Measurements from ENCODE around the gene PGAP6.
A peak's percentile ranks its signal among the peaks of the same experiment; 100 is the strongest.
"Not testable (repeated sequence)": the region's sequence is repeated elsewhere in the genome, so short reads cannot be mapped to it uniquely, and the experiment has no call there.

PGAP6 gene, protein sequence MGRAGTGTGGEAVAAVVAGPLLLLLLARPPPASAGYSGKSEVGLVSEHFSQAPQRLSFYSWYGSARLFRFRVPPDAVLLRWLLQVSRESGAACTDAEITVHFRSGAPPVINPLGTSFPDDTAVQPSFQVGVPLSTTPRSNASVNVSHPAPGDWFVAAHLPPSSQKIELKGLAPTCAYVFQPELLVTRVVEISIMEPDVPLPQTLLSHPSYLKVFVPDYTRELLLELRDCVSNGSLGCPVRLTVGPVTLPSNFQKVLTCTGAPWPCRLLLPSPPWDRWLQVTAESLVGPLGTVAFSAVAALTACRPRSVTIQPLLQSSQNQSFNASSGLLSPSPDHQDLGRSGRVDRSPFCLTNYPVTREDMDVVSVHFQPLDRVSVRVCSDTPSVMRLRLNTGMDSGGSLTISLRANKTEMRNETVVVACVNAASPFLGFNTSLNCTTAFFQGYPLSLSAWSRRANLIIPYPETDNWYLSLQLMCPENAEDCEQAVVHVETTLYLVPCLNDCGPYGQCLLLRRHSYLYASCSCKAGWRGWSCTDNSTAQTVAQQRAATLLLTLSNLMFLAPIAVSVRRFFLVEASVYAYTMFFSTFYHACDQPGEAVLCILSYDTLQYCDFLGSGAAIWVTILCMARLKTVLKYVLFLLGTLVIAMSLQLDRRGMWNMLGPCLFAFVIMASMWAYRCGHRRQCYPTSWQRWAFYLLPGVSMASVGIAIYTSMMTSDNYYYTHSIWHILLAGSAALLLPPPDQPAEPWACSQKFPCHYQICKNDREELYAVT

DNA sequence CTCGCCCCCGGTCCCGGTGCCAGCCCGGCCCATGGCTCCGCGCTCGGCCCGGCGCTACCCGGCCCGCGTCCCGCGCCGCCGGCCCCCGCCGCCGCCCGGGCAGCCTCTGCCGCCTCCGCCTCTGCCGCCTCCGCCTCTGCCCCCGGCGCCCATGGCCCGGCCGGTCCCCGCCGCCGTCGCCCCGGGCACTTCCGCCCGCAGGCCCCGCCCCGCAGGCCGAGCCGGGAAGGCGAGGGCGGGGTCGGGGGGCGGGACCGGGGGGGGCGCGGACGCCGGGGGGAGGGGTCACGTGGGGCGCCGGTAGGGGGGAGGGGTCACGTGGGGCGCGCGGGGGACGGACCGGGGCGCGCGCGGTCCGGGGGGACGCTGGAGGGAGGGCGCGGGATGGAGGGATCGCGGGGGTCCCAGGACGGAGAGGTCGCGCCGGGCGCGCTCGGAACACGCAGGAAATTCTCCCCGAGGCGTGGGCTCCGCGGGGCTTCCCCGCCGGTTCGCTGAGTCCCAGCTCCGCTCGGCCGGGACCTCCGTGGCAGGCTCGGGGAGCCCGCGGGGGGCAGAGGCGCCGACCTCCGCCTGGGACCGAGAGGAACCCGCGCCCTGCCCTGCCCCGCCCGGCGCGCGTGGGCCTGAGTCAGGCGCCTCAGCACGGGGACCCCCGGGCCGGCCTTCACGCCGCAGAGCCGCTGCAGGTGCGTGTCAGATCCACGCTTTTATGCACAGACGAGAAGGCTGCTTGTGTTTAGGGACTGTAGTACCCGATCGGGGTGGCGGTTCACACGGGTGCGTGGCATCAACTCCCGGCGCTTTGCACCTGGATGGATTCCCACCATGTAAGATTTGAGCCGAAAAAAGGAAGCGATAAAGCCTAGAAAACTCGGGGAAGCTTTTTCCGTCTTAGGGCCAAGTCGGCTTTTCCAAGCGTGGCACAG, at the start of gene PGAP6:
Gene PGAP6 (minus strand): TSS at position 190 of the 929 bp plus-strand sequence. CDS start 157 bp downstream, at position 33.
- peak; percentile 54 for DNase-seq

- DNase-seq, result no peak
Measured at GRCh38 chr16:430904-431303, 49.1 kb upstream of the PGAP6 start.

DNA sequence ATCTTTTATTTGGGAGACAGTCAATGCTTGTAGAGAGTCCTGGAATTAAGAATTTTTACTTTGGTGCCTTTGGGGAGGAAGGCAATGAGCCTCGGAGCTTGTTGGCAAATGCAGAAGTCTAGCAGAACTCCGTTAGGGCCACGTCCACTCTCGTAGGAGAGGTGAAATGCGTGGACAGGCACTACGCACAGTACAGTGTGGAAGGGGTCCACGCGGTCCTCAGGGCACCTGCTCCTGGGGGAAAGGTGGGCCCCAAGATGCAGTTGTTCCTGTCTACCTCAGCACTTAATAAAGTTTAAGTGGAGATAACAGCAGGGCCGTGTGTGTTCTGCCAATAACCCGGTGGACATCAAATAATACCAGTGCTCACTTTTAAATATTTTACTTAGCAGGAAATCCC, 45.5 kb upstream of the PGAP6 start:
- no peak for DNase-seq

DNA sequence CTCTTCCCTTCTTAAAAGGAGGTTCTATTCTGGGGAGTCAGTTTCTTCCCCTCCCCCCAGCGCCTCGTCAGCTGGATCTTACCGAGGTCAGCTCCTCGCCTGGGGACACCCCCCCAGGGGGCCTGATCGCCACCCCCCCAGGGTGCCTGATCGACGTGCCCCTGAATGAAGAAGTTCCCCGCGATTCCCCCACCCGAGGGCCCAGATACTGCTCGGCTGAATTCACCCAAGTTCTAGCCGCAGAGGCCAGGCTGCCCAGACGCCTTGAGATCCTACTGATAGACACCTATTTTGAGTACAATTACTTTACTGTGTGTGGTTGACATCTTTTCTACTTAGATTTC, 45.1 kb upstream of the PGAP6 start:
- no peak for DNase-seq

GRCh38 chr16:426115-426905, 44.5 kb upstream of the PGAP6 start:
- DNase-seq, result no peak

DNA sequence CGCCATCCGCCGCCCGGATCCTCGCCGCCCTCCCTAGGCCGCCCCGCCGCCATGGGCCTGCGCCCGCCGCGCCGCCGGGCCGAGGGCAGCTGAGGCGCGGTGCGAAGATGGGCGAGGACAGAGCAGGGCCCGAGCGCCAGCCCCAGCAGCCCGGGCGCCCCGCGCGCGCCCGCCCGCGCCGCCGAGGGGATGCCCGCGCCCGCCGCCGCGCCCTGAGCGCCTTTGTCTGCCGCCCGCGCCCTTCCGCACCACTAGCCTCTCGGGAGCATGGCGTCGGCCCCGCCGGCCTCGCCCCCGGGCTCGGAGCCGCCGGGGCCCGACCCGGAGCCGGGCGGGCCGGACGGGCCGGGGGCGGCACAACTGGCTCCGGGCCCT, 43.9 kb upstream of the PGAP6 start:
- no peak for DNase-seq

GRCh38 chr16:425082-425718, 43.4 kb upstream of the PGAP6 start, which contains the start of gene RAB11FIP3:
TSS of gene RAB11FIP3 (plus strand) at chr16:425649. CDS start at chr16:426007, 358 bp downstream.
- DNase-seq, result peak; percentile 82

GRCh38 chr16:424623-425081, 42.9 kb upstream of the PGAP6 start:
- DNase-seq, result no peak

DNA sequence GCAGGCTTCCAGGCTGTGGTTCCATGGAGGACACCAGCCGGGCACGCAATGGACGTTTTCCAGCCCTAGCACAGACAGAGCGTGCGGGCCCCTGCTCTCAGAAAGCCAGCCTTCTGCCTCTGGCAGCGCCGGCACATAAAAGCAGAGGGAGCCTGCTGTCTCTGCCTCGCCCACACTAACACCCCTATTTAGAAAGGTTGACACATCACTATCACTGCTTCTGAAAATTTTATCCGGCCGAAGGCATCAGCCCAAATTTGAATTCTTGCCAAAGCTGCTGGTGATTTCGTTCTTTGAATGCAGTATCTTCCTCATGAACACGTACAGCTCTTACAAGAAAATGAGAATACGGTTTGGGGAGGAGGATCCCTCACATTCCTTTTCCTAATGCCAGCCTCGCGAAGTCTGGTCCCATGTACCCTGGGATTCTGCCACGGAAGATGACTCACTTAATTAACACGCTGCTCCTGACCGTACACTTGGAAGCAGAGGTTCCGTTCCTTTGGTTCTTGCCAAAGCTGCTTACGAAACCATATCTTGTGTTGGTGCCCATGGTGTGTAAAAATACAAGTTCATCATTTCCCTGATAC, 42.4 kb upstream of the PGAP6 start:
- peak; percentile 94 for DNase-seq

DNA sequence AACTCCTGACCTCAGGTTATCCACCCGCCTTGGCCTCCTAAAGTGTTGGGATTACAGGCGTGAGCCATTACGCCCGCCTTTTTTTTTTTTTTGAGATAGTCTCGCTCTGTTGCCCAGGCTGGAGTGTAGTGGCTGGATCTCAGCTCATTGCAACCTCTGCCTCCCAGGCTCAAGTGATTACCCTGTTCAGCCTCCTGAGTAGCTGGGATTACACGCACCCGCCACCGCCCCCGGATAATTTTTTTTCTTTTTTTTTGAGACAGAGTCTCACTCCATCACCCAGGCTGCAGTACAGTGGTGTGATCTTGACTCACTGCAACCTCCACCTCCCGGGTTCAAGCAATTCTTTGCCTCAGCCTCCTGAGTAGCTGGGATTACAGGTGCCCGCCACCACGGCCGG, 40.4 kb upstream of the PGAP6 start:
- DNase-seq, result not testable (repeated sequence)

- DNase-seq, result not testable (repeated sequence)
Measured at GRCh38 chr16:415170-415498, 33.4 kb upstream of the PGAP6 start.

- DNase-seq, result no peak
Measured at GRCh38 chr16:414395-415169, 32.8 kb upstream of the PGAP6 start.

DNA sequence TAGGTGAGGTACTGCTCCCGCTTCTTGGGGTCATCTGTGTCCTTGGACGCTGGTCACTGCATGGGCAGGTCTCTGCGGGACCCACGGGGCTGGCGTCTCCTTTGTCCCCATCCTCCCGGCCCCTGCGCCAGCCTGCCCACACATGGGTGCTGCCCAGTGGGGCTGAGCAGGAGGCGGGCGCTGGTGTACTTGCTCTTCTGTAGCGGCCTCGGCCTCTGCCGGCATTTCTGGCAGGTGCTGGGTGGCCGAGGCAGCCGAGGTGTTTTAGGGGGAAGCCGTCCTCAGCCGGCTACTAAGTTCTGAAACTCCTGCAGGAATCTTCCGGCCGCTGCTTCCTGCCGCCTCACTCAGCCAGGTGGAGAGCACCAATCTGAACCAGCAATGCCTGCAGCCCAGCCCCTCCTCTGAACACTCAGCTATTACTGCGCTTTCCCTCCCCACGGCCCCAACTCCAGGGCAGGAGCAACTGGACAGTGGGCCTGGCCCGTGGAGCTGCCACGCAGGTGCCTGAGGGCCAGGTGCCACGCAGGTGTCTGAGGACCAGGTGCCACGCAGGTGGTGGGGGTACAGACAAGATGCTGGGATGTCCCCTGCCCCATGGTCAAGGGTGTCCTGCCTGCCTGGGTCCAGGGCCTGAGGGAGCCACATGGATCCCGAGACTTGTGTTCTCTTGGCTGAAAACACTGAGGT, 29.9 kb upstream of the PGAP6 start:
- DNase-seq, result no peak

- no peak for DNase-seq
Measured at GRCh38 chr16:410516-411178, 28.9 kb upstream of the PGAP6 start.

DNA sequence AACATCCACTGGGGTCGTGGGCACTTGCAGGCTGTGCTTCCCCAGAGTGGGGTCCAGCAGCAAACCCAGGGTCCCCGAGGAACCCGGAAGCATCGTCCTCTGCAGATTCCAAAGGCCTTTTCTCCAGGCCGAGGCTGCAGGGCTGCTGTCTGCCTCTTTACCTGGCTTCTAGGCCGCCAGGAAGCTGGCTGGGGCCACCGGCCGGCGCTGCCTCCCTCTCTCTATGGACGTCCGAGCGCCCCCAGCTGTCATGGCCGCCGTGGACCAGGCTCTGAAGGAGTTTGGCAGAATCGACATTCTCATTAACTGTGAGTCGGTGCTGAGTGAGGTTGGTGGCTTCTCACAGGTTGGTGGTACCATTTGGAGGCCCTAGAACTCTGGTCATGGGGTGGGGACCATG, 25.5 kb upstream of the PGAP6 start:
- DNase-seq, result no peak

DNA sequence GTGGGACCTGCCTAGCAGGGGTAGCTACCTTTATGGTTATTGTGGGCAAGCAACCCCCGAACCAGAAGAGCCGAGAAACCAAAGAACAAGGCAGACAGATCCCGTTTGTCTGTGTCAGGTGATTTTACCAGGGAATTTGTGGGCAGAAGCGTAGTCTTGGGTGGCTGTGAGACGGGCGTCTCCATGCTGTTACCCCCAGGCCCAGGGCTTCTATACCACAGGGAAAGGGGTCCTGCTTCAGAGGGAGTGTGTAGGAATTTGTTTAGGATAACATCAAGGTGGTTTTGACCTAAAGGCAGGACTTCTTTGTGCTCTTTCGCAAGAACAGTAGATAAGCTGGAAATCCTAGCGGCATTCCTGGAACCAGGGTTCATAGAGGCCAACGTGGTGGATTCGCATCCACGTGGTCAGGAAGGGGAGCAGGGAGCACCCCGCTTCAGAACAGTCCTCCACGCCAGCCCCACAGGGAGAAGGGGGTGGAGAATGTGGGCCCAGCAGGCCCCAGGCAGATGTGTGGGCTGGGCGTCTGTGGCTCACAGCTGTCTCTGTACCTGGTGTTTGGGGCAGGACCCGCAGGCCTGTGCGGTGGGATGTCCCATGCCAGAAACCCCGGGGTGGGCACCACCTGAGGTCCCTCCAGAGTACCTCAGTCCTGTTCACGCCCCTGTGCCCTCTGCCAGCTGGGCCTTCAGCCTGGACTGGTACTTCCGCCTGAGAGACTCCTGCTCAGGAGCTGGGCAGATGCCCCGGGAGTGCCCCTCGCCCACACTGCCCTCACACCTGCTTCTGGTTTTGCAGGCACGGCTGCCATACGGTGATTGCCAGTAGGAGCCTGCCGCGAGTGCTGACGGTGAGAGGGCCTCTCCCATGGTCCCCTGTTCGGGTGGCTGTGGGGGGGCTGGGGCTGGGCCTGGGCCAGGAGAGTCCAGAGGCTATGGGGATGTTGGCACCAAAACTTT, 24.0 kb upstream of the PGAP6 start:
- DNase-seq, result no peak

- no peak for DNase-seq
Measured at GRCh38 chr16:404971-405486, 23.3 kb upstream of the PGAP6 start.
